Smooth muscle cell (in vitro differentiated cells): ENCODE data around the gene PEX14. TPM values are rescaled to one million over a fixed set of nuclear protein-coding genes. Genes with fewer than 3 reads are reported as not detected.

ENCODE experiments used
- DNase-seq: peaks from one replicate; lab custom pipeline; 2025; ENCODE audit not compliant: unreplicated experiment; lab: John Stamatoyannopoulos, UW
- H2AFZ ChIP-seq: fragments of 200-600 bp; sonication (generic); 2 replicates; pipeline ENCODE4 v1.6.0; 2016; ENCODE audit warnings: antibody characterized with exemption, low read depth, mild to moderate bottlenecking
- H3F3A ChIP-seq: fragments of 200-600 bp; sonication (generic); 2 replicates; pipeline ENCODE4 v1.6.0; 2017; ENCODE audit warnings: antibody characterized with exemption, low read depth
- H3K27ac ChIP-seq: fragments of 200-600 bp; sonication (generic); 2 replicates; pipeline ENCODE4 v1.5.1; 2016; ENCODE audit warnings: low read depth, mild to moderate bottlenecking
- H3K27me3 ChIP-seq: fragments of 200-600 bp; sonication (generic); 2 replicates; pipeline ENCODE4 v1.6.1; 2016; ENCODE audit warnings: low read depth, mild to moderate bottlenecking
- H3K36me3 ChIP-seq: fragments of 200-600 bp; sonication (generic); 2 replicates; pipeline ENCODE4 v1.5.1; 2016; ENCODE audit warnings: low read depth
- H3K4me1 ChIP-seq: fragments of 200-600 bp; sonication (generic); 2 replicates; pipeline ENCODE4 v1.5.1; 2016; ENCODE audit warnings: low read depth
- H3K4me2 ChIP-seq: fragments of 200-600 bp; sonication (generic); 2 replicates; pipeline ENCODE4 v1.6.0; 2016; ENCODE audit warnings: mild to moderate bottlenecking
- H3K4me3 ChIP-seq: fragments of 200-600 bp; sonication (generic); 2 replicates; pipeline ENCODE4 v1.5.1; 2016; ENCODE audit warnings: mild to moderate bottlenecking
- H3K79me2 ChIP-seq: fragments of 200-600 bp; sonication (generic); 2 replicates; pipeline ENCODE4 v1.6.0; 2016; ENCODE audit warnings: low read depth, mild to moderate bottlenecking
- H3K9ac ChIP-seq: fragments of 200-600 bp; sonication (generic); 2 replicates; pipeline ENCODE4 v1.6.0; 2016; ENCODE audit warnings: low read depth
- H3K9me3 ChIP-seq: fragments of 200-600 bp; sonication (generic); replicated peaks from 2 replicates; pipeline ENCODE4 v1.5.1; 2016; ENCODE audit warnings: low read depth
- H4K20me1 ChIP-seq: fragments of 200-600 bp; sonication (generic); 2 replicates; pipeline ENCODE4 v1.6.0; 2016; ENCODE audit warnings: low read depth
- CTCF ChIP-seq: fragments of 200-600 bp; sonication (generic); IDR thresholded peaks from 2 replicates; pipeline ENCODE4 v1.5.1; 2017; ENCODE audit warnings: borderline replicate concordance, mild to moderate bottlenecking, antibody characterized with exemption; ENCODE audit not compliant: insufficient read depth, poor library complexity, severe bottlenecking
- WGBS: methylation state at CpG from one replicate; pipeline ENCODE4 v1.1.7; 2016; ENCODE audit warnings: low lambda C conversion rate; 5-methylcytosine and 5-hydroxymethylcytosine counted together
- polyA plus RNA-seq: library from polyadenylated mRNA; unstranded; fragments of >200 nt; fragmentation: Nextera tagmentation; extraction: Ambion mirVana; gene quantifications from 2 replicates; pipeline ENCODE4 v1.2.1, GENCODE V29; 2016
- total RNA-seq: library from RNA; depleted of rRNA; stranded (reverse); fragments of >200 nt; gene quantifications from 2 replicates; pipeline ENCODE4 v1.2.3, GENCODE V29; 2014

Gene PEX14
- total and polyA plus RNA-seq, 2 experiments from 2014 or later = 14.2 to 15.2 TPM

GRCh38 chr1:10616696-10617095 is 141.9 kb downstream of the PEX14 start:
- no peak for DNase-seq
- Histone ChIP-seq H3K9me3 (no peaks in the 10 kb centered on the region), H3K79me2 (no peaks in the 10 kb centered on the region), H3K4me3 (no peak overlapping the region), H3K9ac (no peak overlapping the region), H3F3A (no peaks in the 10 kb centered on the region), H2AFZ (no peak overlapping the region), H3K36me3 (no peaks in the 10 kb centered on the region), H3K4me2 (no peak overlapping the region), H3K27ac (no peak overlapping the region), H3K27me3 (no peaks in the 10 kb centered on the region), H3K4me1 (no peaks in the 10 kb centered on the region), H4K20me1 (peaks cover 45% of the 10 kb centered on the region)
- no peak for TF ChIP-seq CTCF
- 96% methylated on average over 15 of the region's 15 CpGs for WGBS

- 95% methylated on average over 4 of the region's 5 CpGs for WGBS
- H4K20me1 ChIP-seq = peaks cover 40% of the 10 kb centered on the region
- DNase-seq = no peak
- no peaks in the 10 kb centered on the region for H3K27me3 ChIP-seq
- no peak overlapping the region for H2AFZ ChIP-seq
- H3K9ac ChIP-seq = no peak overlapping the region
- H3K4me3 ChIP-seq = no peak overlapping the region
- no peak overlapping the region for H3K27ac ChIP-seq
- no peak overlapping the region for H3K4me2 ChIP-seq
- H3K4me1 ChIP-seq = no peaks in the 10 kb centered on the region
- no peaks in the 10 kb centered on the region for H3F3A ChIP-seq
- H3K36me3 ChIP-seq = no peaks in the 10 kb centered on the region
- no peaks in the 10 kb centered on the region for H3K9me3 ChIP-seq
- H3K79me2 ChIP-seq = no peaks in the 10 kb centered on the region
- TF ChIP-seq CTCF = no peak
Observed at GRCh38 chr1:10617318-10617717, 142.6 kb downstream of the PEX14 start.

DNA sequence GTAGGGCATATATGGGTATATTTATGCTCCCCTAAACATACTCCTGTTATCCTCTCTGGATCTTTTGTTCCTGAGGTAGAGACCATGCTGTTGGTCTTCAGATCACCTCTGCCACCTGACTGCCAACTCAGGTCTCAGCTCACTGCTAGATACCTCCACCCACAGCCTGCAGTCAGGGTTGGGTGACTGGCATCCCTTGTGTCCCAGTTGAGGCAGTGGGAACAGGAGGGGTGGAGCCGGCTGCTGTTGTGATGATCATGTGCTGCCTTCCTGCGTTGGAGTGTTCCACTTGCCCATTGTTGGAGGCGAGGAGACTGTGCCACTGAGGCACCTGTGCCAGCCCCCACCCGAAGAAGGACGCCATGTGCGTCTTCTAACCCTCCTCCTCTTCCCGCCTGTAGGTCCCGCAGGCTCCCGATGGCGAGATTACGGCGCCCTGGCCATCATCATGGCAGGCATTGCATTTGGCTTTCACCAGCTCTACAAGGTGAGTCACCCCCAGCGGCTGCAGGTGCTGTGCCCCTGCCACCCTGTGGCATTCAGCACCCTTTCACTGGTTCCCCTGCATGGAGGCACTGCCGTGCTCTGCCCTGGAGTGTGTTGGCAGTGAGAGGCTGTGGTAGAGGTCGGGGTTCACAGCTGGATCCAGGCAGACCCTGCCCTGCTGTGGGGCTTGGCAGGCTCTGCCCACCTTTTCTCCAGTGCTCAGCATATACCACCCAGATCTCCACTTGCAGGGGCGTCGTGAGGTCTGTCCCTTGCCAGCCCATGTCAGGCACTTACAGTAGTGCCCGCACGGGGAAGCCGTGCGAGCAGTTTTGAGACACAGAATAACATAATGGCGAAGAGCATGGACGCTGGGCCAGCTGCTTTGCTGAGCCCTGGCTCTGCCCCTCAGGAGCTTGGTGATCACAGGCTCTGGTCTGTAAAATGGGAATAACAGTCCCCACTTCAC is 143.5 kb downstream of the PEX14 start:
- Histone ChIP-seq H4K20me1 (peaks cover 31% of the 10 kb centered on the region), H3K9ac (no peak overlapping the region), H3K27ac (no peak overlapping the region), H3K27me3 (no peaks in the 10 kb centered on the region), H3K4me3 (no peak overlapping the region), H3K36me3 (no peaks in the 10 kb centered on the region), H2AFZ (no peak overlapping the region), H3K4me2 (no peak overlapping the region), H3F3A (no peaks in the 10 kb centered on the region), H3K4me1 (no peaks in the 10 kb centered on the region), H3K79me2 (no peaks in the 10 kb centered on the region), H3K9me3 (no peaks in the 10 kb centered on the region)
- TF ChIP-seq CTCF = no peak
- 98% methylated on average over 23 of the region's 23 CpGs for WGBS
- no peak for DNase-seq
